ENCODE data around the gene CPHXL.

The CPHXL gene

GRCh38 chr16:75726390-75726789 lies at the start of gene CPHXL:
Gene CPHXL, minus strand, starts transcription at chr16:75726490. Its CDS starts 48 bp downstream, at chr16:75726442.
- no peak for DNase-seq

- DNase-seq: no peak
Measured at GRCh38 chr16:75774197-75774596, 47.9 kb upstream of the CPHXL start.

GRCh38 chr16:75770051-75770450 lies 43.8 kb upstream of the CPHXL start:
- no peak for DNase-seq

- DNase-seq: peak; percentile 61
Measured at GRCh38 chr16:75764154-75764768, 38.0 kb upstream of the CPHXL start.

GRCh38 chr16:75763204-75763603 lies 36.9 kb upstream of the CPHXL start:
- DNase-seq: no peak

GRCh38 chr16:75762746-75763145 lies 36.5 kb upstream of the CPHXL start:
- no peak for DNase-seq

- no peak for DNase-seq
Measured at GRCh38 chr16:75761108-75761507, 34.8 kb upstream of the CPHXL start.

- DNase-seq: no peak
Measured at GRCh38 chr16:75760018-75760519, 33.8 kb upstream of the CPHXL start.

- DNase-seq: no peak
Measured at GRCh38 chr16:75758215-75758614, 31.9 kb upstream of the CPHXL start.

GRCh38 chr16:75754141-75754540 lies 27.9 kb upstream of the CPHXL start:
- no peak for DNase-seq

GRCh38 chr16:75750528-75750927 lies 24.2 kb upstream of the CPHXL start:
- DNase-seq: no peak

GRCh38 chr16:75746359-75746758 lies 20.1 kb upstream of the CPHXL start:
- DNase-seq: peak; percentile 75

- no peak for DNase-seq
Measured at GRCh38 chr16:75745823-75746222, 19.5 kb upstream of the CPHXL start.

- no peak for DNase-seq
Measured at GRCh38 chr16:75745242-75745641, 19.0 kb upstream of the CPHXL start.

GRCh38 chr16:75742424-75743047 lies 16.2 kb upstream of the CPHXL start:
- DNase-seq: no peak

- peak; percentile 49 for DNase-seq
Measured at GRCh38 chr16:75733305-75734211, 7.3 kb upstream of the CPHXL start.

- no peak for DNase-seq
Measured at GRCh38 chr16:75732871-75733270, 6.6 kb upstream of the CPHXL start.

- DNase-seq: no peak
Measured at GRCh38 chr16:75727221-75727620, 931 bp upstream of the CPHXL start.

GRCh38 chr16:75718452-75718851 lies 7.8 kb downstream of the CPHXL start:
- DNase-seq: no peak

GRCh38 chr16:75714661-75715060 lies 11.6 kb downstream of the CPHXL start:
- DNase-seq: no peak

- peak; percentile 1 for DNase-seq
Measured at GRCh38 chr16:75710344-75710743, 15.9 kb downstream of the CPHXL start.

GRCh38 chr16:75703306-75703705 lies 23.0 kb downstream of the CPHXL start:
- DNase-seq: no peak

GRCh38 chr16:75702242-75702641 lies 24.0 kb downstream of the CPHXL start:
- DNase-seq: no peak

- no peak for DNase-seq
Measured at GRCh38 chr16:75701361-75701760, 24.9 kb downstream of the CPHXL start, which contains the start of gene DUXB. Gene DUXB, minus strand, starts transcription at chr16:75701461. Its CDS starts 43 bp downstream, at chr16:75701418.

Measured in NCI-H69 (cell line).